ENCODE measurements around the gene PDSS2.

The PDSS2 gene

GRCh38 chr6:107357842-107358241 lies 101.5 kb downstream of the PDSS2 start:
- H3K9ac ChIP-seq (ENCODE audit: low read depth, low read length) = no peak overlapping the region
- no peaks in the 10 kb centered on the region for H3K27me3 ChIP-seq (ENCODE audit: insufficient read depth, low read length)
- no peaks in the 10 kb centered on the region for H3K9me3 ChIP-seq (ENCODE audit: insufficient read depth, low read depth, low read length)
- no peak overlapping the region for H3K4me3 ChIP-seq (ENCODE audit: low read length)
- no CpG with 5 or more reads among the region's 2 CpGs for WGBS
- H3K27ac ChIP-seq (ENCODE audit: low read depth, low read length) = no peak overlapping the region
- peaks cover 9% of the 10 kb centered on the region for H3K4me1 ChIP-seq (ENCODE audit: insufficient read depth, low read length)
- no peaks in the 10 kb centered on the region for H3K36me3 ChIP-seq (ENCODE audit: insufficient read depth, low read length)

GRCh38 chr6:107357031-107357430 lies 102.3 kb downstream of the PDSS2 start:
- Histone ChIP-seq H3K9ac (ENCODE audit: low read depth, low read length) (no peak overlapping the region), H3K9me3 (ENCODE audit: insufficient read depth, low read depth, low read length) (no peaks in the 10 kb centered on the region), H3K27me3 (ENCODE audit: insufficient read depth, low read length) (no peaks in the 10 kb centered on the region), H3K27ac (ENCODE audit: low read depth, low read length) (no peak overlapping the region), H3K4me1 (ENCODE audit: insufficient read depth, low read length) (peaks cover 5% of the 10 kb centered on the region), H3K36me3 (ENCODE audit: insufficient read depth, low read length) (no peaks in the 10 kb centered on the region), H3K4me3 (ENCODE audit: low read length) (no peak overlapping the region)
- 94% methylated on average over 2 of the region's 2 CpGs for WGBS

GRCh38 chr6:107355659-107356058 lies 103.7 kb downstream of the PDSS2 start:
- no peak overlapping the region for H3K9ac ChIP-seq (ENCODE audit: low read depth, low read length)
- H3K27me3 ChIP-seq (ENCODE audit: insufficient read depth, low read length) = no peaks in the 10 kb centered on the region
- no peak overlapping the region for H3K4me3 ChIP-seq (ENCODE audit: low read length)
- no peaks in the 10 kb centered on the region for H3K9me3 ChIP-seq (ENCODE audit: insufficient read depth, low read depth, low read length)
- H3K27ac ChIP-seq (ENCODE audit: low read depth, low read length) = no peak overlapping the region
- H3K4me1 ChIP-seq (ENCODE audit: insufficient read depth, low read length) = no peaks in the 10 kb centered on the region
- no peaks in the 10 kb centered on the region for H3K36me3 ChIP-seq (ENCODE audit: insufficient read depth, low read length)
- 96% methylated on average over 3 of the region's 3 CpGs for whole genome bisulfite sequencing

- 81% methylated on average over 2 of the region's 2 CpGs for WGBS
- no peaks in the 10 kb centered on the region for H3K4me1 ChIP-seq (ENCODE audit: insufficient read depth, low read length)
- H3K9ac ChIP-seq (ENCODE audit: low read depth, low read length) = no peak overlapping the region
- H3K9me3 ChIP-seq (ENCODE audit: insufficient read depth, low read depth, low read length) = no peaks in the 10 kb centered on the region
- H3K36me3 ChIP-seq (ENCODE audit: insufficient read depth, low read length) = no peaks in the 10 kb centered on the region
- no peaks in the 10 kb centered on the region for H3K27me3 ChIP-seq (ENCODE audit: insufficient read depth, low read length)
- no peak overlapping the region for H3K4me3 ChIP-seq (ENCODE audit: low read length)
- H3K27ac ChIP-seq (ENCODE audit: low read depth, low read length) = no peak overlapping the region
These were observed 104.9 kb downstream of the PDSS2 start for GRCh38 chr6:107354451-107354850.

- no CpG with 5 or more reads among the region's 1 CpG for WGBS
- no peaks in the 10 kb centered on the region for H3K4me1 ChIP-seq (ENCODE audit: insufficient read depth, low read length)
- no peak overlapping the region for H3K4me3 ChIP-seq (ENCODE audit: low read length)
- H3K27ac ChIP-seq (ENCODE audit: low read depth, low read length) = no peak overlapping the region
- no peaks in the 10 kb centered on the region for H3K9me3 ChIP-seq (ENCODE audit: insufficient read depth, low read depth, low read length)
- no peak overlapping the region for H3K9ac ChIP-seq (ENCODE audit: low read depth, low read length)
- no peaks in the 10 kb centered on the region for H3K36me3 ChIP-seq (ENCODE audit: insufficient read depth, low read length)
- H3K27me3 ChIP-seq (ENCODE audit: insufficient read depth, low read length) = no peaks in the 10 kb centered on the region
These were observed 105.5 kb downstream of the PDSS2 start for GRCh38 chr6:107353773-107354382.

- H3K4me1 ChIP-seq (ENCODE audit: insufficient read depth, low read length) = no peaks in the 10 kb centered on the region
- no peak overlapping the region for H3K9ac ChIP-seq (ENCODE audit: low read depth, low read length)
- H3K9me3 ChIP-seq (ENCODE audit: insufficient read depth, low read depth, low read length) = no peaks in the 10 kb centered on the region
- H3K36me3 ChIP-seq (ENCODE audit: insufficient read depth, low read length) = no peaks in the 10 kb centered on the region
- H3K4me3 ChIP-seq (ENCODE audit: low read length) = no peak overlapping the region
- H3K27me3 ChIP-seq (ENCODE audit: insufficient read depth, low read length) = no peaks in the 10 kb centered on the region
- no peak overlapping the region for H3K27ac ChIP-seq (ENCODE audit: low read depth, low read length)
- 94% methylated on average over 1 of the region's 1 CpG for WGBS
These were observed 111.1 kb downstream of the PDSS2 start for GRCh38 chr6:107348224-107348623.

GRCh38 chr6:107345393-107345792 lies 114.0 kb downstream of the PDSS2 start:
- Histone ChIP-seq H3K4me3 (ENCODE audit: low read length) (no peak overlapping the region), H3K9ac (ENCODE audit: low read depth, low read length) (no peak overlapping the region), H3K36me3 (ENCODE audit: insufficient read depth, low read length) (no peaks in the 10 kb centered on the region), H3K9me3 (ENCODE audit: insufficient read depth, low read depth, low read length) (no peaks in the 10 kb centered on the region), H3K4me1 (ENCODE audit: insufficient read depth, low read length) (no peaks in the 10 kb centered on the region), H3K27ac (ENCODE audit: low read depth, low read length) (no peak overlapping the region), H3K27me3 (ENCODE audit: insufficient read depth, low read length) (no peaks in the 10 kb centered on the region)

GRCh38 chr6:107344981-107345380 lies 114.4 kb downstream of the PDSS2 start:
- no peak overlapping the region for H3K9ac ChIP-seq (ENCODE audit: low read depth, low read length)
- H3K4me3 ChIP-seq (ENCODE audit: low read length) = no peak overlapping the region
- H3K27me3 ChIP-seq (ENCODE audit: insufficient read depth, low read length) = no peaks in the 10 kb centered on the region
- H3K36me3 ChIP-seq (ENCODE audit: insufficient read depth, low read length) = no peaks in the 10 kb centered on the region
- WGBS = 90% methylated on average over 2 of the region's 2 CpGs
- no peak overlapping the region for H3K27ac ChIP-seq (ENCODE audit: low read depth, low read length)
- no peaks in the 10 kb centered on the region for H3K4me1 ChIP-seq (ENCODE audit: insufficient read depth, low read length)
- H3K9me3 ChIP-seq (ENCODE audit: insufficient read depth, low read depth, low read length) = no peaks in the 10 kb centered on the region

- Histone ChIP-seq H3K27ac (ENCODE audit: low read depth, low read length) (no peak overlapping the region), H3K27me3 (ENCODE audit: insufficient read depth, low read length) (no peaks in the 10 kb centered on the region)
- 88% methylated on average over 2 of the region's 2 CpGs for WGBS
These were observed 115.0 kb downstream of the PDSS2 start for GRCh38 chr6:107344383-107344782.

GRCh38 chr6:107342144-107342543 lies 117.2 kb downstream of the PDSS2 start:
- no CpG with 5 or more reads among the region's 2 CpGs for WGBS
- Histone ChIP-seq H3K4me1 (ENCODE audit: insufficient read depth, low read length) (no peaks in the 10 kb centered on the region), H3K36me3 (ENCODE audit: insufficient read depth, low read length) (no peaks in the 10 kb centered on the region), H3K4me3 (ENCODE audit: low read length) (no peak overlapping the region), H3K9ac (ENCODE audit: low read depth, low read length) (no peak overlapping the region), H3K27me3 (ENCODE audit: insufficient read depth, low read length) (no peaks in the 10 kb centered on the region), H3K9me3 (ENCODE audit: insufficient read depth, low read depth, low read length) (no peaks in the 10 kb centered on the region), H3K27ac (ENCODE audit: low read depth, low read length) (no peak overlapping the region)

More at GRCh38 chr6:107344383-107344782, 115.0 kb downstream of the PDSS2 start:
- no peak overlapping the region for H3K9ac ChIP-seq (ENCODE audit: low read depth, low read length)
- H3K36me3 ChIP-seq (ENCODE audit: insufficient read depth, low read length) = no peaks in the 10 kb centered on the region
- no peaks in the 10 kb centered on the region for H3K9me3 ChIP-seq (ENCODE audit: insufficient read depth, low read depth, low read length)
- no peak overlapping the region for H3K4me3 ChIP-seq (ENCODE audit: low read length)
- no peaks in the 10 kb centered on the region for H3K4me1 ChIP-seq (ENCODE audit: insufficient read depth, low read length)

GRCh38 chr6:107340881-107341280 lies 118.5 kb downstream of the PDSS2 start:
- Histone ChIP-seq H3K4me1 (ENCODE audit: insufficient read depth, low read length) (no peaks in the 10 kb centered on the region), H3K4me3 (ENCODE audit: low read length) (no peak overlapping the region), H3K27ac (ENCODE audit: low read depth, low read length) (no peak overlapping the region), H3K36me3 (ENCODE audit: insufficient read depth, low read length) (no peaks in the 10 kb centered on the region), H3K27me3 (ENCODE audit: insufficient read depth, low read length) (no peaks in the 10 kb centered on the region), H3K9me3 (ENCODE audit: insufficient read depth, low read depth, low read length) (no peaks in the 10 kb centered on the region), H3K9ac (ENCODE audit: low read depth, low read length) (no peak overlapping the region)
- WGBS = 85% methylated on average over 1 of the region's 1 CpG

GRCh38 chr6:107337191-107337741 lies 122.1 kb downstream of the PDSS2 start:
- no peaks in the 10 kb centered on the region for H3K9me3 ChIP-seq (ENCODE audit: insufficient read depth, low read depth, low read length)
- H3K36me3 ChIP-seq (ENCODE audit: insufficient read depth, low read length) = no peaks in the 10 kb centered on the region
- H3K27ac ChIP-seq (ENCODE audit: low read depth, low read length) = no peak overlapping the region
- H3K4me1 ChIP-seq (ENCODE audit: insufficient read depth, low read length) = no peaks in the 10 kb centered on the region
- H3K27me3 ChIP-seq (ENCODE audit: insufficient read depth, low read length) = no peaks in the 10 kb centered on the region
- H3K4me3 ChIP-seq (ENCODE audit: low read length) = no peak overlapping the region
- no peak overlapping the region for H3K9ac ChIP-seq (ENCODE audit: low read depth, low read length)

Measured in HUES64 (cell line).